GM19395 (cell line): ENCODE results near the gene SMIM28.

Source experiments
- ATAC-seq: cut with Tn5 transposase; IDR thresholded peaks from one replicate; pipeline ENCODE4 v1.9.1; 2021; ENCODE audit warnings: mild to moderate bottlenecking, moderate library complexity; ENCODE audit not compliant: unreplicated experiment

SMIM28 gene

DNA sequence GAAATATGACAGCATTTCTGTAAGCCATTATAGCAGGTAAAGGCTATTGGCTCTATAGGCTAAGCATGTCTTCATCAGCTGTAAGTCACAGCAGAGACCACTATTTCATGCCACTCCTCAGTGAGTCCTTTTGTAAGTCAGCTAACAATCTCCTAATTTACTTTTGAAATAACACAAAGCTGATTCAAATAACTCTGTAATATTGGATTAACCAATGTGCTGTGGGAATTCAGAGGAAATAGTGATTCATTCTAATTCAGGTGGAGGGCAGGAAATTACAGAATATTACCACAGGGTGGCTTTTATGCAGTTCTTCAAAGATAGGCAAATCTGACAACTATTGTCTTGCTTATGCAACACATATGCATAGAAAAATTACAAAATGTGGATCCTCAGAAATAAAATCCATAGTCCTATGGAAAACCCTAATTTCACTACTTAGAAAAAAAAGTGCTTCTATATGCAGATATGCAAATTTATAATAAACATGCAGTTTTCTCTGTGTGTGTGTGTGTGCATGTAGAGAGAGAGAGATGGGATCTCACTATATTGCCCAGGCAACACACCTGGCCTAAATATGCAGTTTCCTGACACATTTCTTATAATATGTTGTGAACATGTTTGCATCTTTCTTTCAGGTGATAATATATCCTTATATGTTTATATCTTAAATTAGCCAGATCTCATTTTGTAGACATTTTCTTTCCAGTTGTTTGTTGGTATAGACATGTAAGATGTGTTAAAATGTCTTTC lies 4.8 kb upstream of the SMIM28 start:
- no peak for ATAC-seq

- no peak for ATAC-seq
Measured at GRCh38 chr6:138374230-138374629, 3.5 kb upstream of the SMIM28 start.

DNA sequence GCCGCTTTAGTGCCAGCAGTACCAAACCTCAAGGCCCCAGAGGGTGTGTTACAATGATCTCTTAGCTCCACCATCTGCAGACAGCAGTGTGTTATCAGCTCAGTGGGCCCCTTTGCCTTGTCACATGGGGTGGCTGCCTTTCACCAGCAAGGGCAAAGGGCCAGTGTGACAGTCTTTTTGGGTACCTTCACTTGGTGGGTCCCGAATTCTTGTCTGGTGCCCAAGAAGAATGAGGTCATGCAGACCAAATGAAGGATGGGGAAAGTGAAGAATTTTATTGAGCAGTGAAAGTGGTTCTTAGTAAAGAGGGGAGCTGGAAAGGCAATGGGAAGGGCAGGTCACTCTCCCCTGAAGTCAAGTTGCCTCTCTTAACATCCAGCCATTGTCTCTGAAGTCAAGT lies 2.9 kb upstream of the SMIM28 start:
- ATAC-seq = no peak

DNA sequence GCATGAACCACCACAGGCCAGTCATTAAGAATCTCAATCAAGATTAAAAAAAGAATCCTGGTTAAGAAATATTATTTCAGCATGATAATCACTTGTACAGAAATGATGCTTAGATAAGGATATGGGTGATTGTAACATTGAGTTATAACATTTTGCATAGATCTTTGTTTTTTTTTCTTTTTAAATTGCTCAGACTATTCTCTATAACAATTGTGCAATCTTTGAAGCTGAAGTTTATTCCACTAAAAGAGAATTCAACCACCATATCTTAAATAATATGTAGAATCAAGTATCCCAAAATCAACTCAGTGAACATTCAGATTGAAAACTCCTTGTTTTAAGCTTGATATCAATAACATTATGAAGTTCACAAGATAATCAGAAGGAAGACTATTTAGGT lies 663 bp upstream of the SMIM28 start:
- ATAC-seq = no peak

GRCh38 chr6:138378463-138378862 lies 758 bp downstream of the SMIM28 start:
- no peak for ATAC-seq

GRCh38 chr6:138382498-138383265 lies 5.0 kb downstream of the SMIM28 start:
- ATAC-seq = no peak

- ATAC-seq = no peak
Measured at GRCh38 chr6:138383776-138384175, 6.1 kb downstream of the SMIM28 start.

DNA sequence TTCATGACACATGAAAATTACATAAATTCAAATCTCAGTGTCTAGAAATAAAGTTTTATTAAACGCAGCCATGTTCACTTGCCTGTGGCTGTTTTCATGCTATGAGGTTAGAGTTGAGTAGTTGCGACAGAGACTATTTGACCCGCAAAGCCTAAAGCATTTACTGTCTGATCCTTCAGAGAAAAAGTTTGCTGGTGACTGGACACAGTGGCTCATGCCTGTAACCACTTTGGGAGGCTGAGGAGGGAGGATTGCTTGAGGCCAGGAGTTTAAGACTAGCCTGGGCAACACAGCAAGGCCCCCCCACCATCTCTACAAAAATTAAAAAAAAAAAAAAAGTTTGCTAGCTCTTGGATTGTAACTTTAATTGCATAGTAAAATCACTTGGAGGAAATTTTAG lies 9.2 kb downstream of the SMIM28 start:
- ATAC-seq = no peak

DNA sequence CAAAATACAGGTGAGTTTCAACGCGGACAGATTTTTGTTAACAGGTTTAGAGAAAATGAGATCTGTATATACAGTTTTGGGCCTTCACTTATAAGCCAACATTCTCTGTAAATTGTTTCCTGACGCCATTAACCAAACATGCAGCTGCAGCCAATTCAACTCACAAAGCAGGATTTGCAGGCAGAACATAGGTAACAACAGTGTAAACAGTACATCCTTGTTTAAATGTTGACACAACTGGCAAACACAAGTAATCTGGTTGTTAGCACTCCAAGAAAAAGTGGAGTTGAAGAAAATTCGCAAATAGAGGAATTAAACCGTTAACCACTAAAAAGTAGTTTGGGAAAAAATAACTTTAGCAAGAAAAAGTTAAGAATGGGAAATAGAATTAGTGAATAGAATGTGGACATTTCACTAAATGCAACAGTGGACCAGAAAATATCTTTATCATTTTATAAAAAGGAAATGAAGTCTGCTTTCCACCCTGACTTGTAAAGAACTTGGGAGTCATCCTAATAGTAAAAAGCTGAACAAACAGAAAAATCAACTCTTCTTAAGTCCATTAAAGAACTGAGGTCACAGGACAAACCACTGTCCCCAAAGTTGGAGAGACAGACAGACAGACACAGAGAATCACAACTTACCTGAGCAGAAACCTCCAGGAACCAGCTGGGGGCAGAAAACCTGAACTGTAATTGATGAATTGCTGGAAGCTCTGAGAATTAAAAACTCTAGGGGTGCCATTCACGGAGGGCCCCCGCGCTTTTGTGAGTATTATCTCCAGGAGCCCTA lies 10.1 kb downstream of the SMIM28 start:
- no peak for ATAC-seq

GRCh38 chr6:138389551-138389950 lies 11.8 kb downstream of the SMIM28 start:
- ATAC-seq = no peak

- peak; percentile 53 for ATAC-seq
Measured at GRCh38 chr6:138393871-138394783, 16.4 kb downstream of the SMIM28 start.

DNA sequence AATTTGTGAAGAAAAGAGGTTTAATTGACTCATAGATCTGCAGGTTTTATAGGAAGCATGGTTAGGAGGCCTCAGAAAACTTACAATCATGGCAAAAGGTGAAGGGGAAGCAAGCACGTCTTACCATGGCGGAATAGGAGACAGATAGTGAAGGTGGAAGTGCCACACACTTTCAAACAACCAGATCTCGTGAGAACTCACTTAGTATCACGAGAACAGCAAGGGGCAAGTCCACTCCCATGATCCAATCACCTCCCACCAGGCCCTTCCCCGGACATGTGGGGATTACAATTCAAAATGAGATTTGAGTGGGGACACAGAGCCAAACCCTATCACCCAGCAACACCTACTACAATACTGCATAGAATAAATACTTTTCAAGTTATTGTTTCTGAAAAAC lies 19.0 kb downstream of the SMIM28 start:
- ATAC-seq = no peak

- ATAC-seq = no peak
Measured at GRCh38 chr6:138397128-138398122, 19.7 kb downstream of the SMIM28 start.

DNA sequence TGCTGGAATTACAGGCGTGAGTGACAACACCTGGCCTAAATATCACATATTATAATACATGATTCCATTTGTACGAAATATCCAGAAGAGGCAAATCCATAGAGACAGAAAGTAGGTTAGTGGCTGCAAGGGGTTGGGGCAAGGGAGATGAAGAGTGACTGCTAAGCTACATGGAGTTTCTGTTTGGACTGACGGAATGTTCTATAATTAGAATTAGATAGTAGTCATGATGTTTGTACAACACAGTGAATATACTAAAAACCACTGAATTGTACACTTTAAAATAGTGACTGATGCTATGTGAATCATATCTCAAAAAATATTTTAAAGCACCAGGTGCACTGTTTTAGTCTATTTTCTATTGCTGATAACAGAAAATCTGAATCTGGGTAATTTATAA lies 22.6 kb downstream of the SMIM28 start:
- no peak for ATAC-seq

GRCh38 chr6:138401960-138402837 lies 24.5 kb downstream of the SMIM28 start:
- no peak for ATAC-seq

- ATAC-seq = no peak
Measured at GRCh38 chr6:138402838-138403187, 25.1 kb downstream of the SMIM28 start.

DNA sequence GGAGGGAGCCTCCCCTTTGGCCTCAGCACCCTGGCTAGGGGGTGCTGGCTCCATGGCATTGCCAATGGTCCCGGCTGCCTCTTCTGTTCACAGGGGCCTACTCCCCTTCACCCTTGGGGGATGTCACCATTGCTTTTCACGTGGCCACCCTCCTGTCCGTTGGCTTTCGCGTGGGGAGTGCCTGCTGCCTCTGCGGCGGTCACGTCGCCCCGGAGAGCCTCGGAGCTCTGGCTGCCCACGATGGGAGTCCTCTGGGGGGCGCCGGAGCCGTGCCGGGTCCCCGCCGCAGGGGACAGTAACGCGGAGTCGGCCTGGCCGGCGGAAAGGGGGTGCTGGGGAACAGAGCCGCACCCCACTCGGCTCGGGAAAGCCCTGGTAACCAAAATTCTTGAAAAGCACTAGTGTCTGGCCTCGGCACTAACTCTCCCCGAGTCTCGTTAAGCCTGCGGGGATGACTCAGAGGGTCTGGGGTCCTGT lies 25.7 kb downstream of the SMIM28 start:
- ATAC-seq = peak; percentile 17
